DOHH2 (cell line): ENCODE results near the gene C19orf25.

Source experiments
- EZH2phosphoT487 ChIP-seq: fragments of 200-600 bp; sonication (generic); IDR thresholded peaks from 2 replicates; pipeline ENCODE4 v1.6.1; 2017; ENCODE audit warnings: borderline replicate concordance, mild to moderate bottlenecking, antibody characterized with exemption, low read length, moderate library complexity, mixed read lengths
- TF ChIP-seq, protein P1 (sequence below): fragments of 200-600 bp; sonication (generic); IDR thresholded peaks from one replicate; pipeline ENCODE4 v1.5.1; 2014; ENCODE audit warnings: antibody characterized with exemption, mild to moderate bottlenecking, low read depth, low read length; ENCODE audit not compliant: poor library complexity, severe bottlenecking

DNA sequence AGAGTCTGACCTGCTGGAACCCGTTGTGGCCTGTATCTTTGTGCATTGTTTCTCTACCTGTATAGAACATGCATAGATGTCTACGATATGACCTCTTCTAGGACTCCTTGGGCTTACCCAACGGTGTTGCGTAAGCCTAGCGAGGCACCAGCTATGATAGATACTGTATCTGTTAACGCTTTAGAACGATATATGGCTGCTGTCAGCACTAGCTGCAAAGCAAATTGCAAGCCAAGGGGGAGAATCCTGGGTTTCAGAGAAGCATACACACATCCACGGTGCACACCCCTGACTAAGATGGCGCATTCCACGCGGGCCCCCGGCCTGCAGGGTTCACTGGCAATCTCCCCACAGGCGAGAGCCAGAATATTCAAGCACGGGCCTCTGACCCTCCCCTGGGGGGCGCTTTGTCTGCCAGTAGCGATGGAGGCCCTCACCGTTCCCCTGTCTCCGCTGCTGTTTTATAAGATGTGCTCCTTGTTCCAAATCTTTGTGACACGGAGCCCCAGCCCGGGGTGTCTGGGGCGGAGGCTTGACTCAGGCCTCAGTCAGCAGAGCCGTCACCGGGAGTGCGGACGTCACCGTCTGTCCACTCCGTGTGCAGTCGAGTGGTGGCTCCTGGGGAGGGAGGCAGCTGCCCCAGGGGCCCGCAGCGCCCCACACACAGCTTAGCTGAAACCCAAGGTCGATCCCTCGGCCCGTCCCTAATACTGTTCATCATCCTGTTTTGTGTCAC lies 53.7 kb downstream of the C19orf25 start:
- TF ChIP-seq, protein P1, sequence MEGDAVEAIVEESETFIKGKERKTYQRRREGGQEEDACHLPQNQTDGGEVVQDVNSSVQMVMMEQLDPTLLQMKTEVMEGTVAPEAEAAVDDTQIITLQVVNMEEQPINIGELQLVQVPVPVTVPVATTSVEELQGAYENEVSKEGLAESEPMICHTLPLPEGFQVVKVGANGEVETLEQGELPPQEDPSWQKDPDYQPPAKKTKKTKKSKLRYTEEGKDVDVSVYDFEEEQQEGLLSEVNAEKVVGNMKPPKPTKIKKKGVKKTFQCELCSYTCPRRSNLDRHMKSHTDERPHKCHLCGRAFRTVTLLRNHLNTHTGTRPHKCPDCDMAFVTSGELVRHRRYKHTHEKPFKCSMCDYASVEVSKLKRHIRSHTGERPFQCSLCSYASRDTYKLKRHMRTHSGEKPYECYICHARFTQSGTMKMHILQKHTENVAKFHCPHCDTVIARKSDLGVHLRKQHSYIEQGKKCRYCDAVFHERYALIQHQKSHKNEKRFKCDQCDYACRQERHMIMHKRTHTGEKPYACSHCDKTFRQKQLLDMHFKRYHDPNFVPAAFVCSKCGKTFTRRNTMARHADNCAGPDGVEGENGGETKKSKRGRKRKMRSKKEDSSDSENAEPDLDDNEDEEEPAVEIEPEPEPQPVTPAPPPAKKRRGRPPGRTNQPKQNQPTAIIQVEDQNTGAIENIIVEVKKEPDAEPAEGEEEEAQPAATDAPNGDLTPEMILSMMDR: no peak
- TF ChIP-seq EZH2phosphoT487: no peak
